Endothelial cell of umbilical vein (primary cell): ENCODE data around the gene CDCA5. TPM values are rescaled to one million over a fixed set of nuclear protein-coding genes. Genes with fewer than 3 reads are reported as not detected.

Experiments used
- BruUV-seq: library from RNA; stranded (reverse); fragments of 400-500 nt; replicated peaks from 2 replicates; lab custom pipeline; 2021; lab: Mats Ljungman, UMichigan
- CTCF ChIA-PET: fragments of 300-600, 350-600 bp; sonication (Branson Sonifier 250); formaldehyde crosslinking; loops from one replicate; lab custom pipeline; 2021; ENCODE audit warnings: antibody characterized with exemption, inconsistent platforms; lab: Charles Lee
- POLR2A ChIA-PET: fragments of 300-600, 350-600 bp; sonication (Branson Sonifier 250); formaldehyde crosslinking; loops from one replicate; lab custom pipeline; 2021; ENCODE audit warnings: antibody characterized with exemption, inconsistent platforms; lab: Charles Lee
- DNase-seq: peaks from one replicate; pipeline ENCODE4 v3.0.0-alpha.2; 2011; ENCODE audit warnings: low read depth, low spot score
- FAIRE-seq: peaks from 2 replicates; lab custom pipeline; 2011; peaks lifted over from hg19 to GRCh38; lab: Jason Lieb, UNC
- H2AFZ ChIP-seq: 2 replicates; pipeline ENCODE4 v1.6.0; 2012; ENCODE audit warnings: low read depth, low read length, control low read depth, inconsistent platforms
- H3K27ac ChIP-seq: 2 replicates; pipeline ENCODE4 v1.5.1; 2011; ENCODE audit warnings: low read depth, mild to moderate bottlenecking, control low read depth, low read length, moderate library complexity; ENCODE audit not compliant: insufficient read depth
- H3K27me3 ChIP-seq, 2 experiments: 2 replicates each; pipeline versions ENCODE4 v1.6.0 to v1.6.1; 2011; ENCODE audit warnings: low read length in 2 of 2, mixed read lengths in 1 of 2; ENCODE audit not compliant: control insufficient read depth in 2 of 2, insufficient read depth in 2 of 2
- H3K36me3 ChIP-seq, 2 experiments: 2 replicates in 1 of 2; 3 replicates in 1 of 2; pipeline ENCODE4 v1.5.1; 2011; ENCODE audit warnings: low read length in 2 of 2, mild to moderate bottlenecking in 1 of 2, moderate library complexity in 1 of 2; ENCODE audit not compliant: control insufficient read depth in 2 of 2, insufficient read depth in 2 of 2; ENCODE audit errors: extremely low read depth in 1 of 2
- H3K4me1 ChIP-seq: 3 replicates; pipeline ENCODE4 v1.5.1; 2011; ENCODE audit warnings: mild to moderate bottlenecking, low read length; ENCODE audit not compliant: control insufficient read depth, insufficient read depth; ENCODE audit errors: extremely low read depth
- H3K4me2 ChIP-seq: 2 replicates; pipeline ENCODE4 v1.6.1; 2011; ENCODE audit warnings: low read length, control low read depth, mixed read lengths; ENCODE audit not compliant: insufficient read depth
- H3K4me3 ChIP-seq, 3 experiments: fragments of 200-600 bp in 1 of 3; sonication (generic), shearing (Covaris generic) in 1 of 3; replicated peaks in 1 of 3; 2 replicates each; pipeline ENCODE4 v1.5.1; 2011 to 2016; ENCODE audit warnings: control low read depth in 3 of 3, low read length in 3 of 3, mild to moderate bottlenecking in 2 of 3, inconsistent platforms in 1 of 3, low read depth in 1 of 3, moderate library complexity in 1 of 3; ENCODE audit not compliant: insufficient read depth in 1 of 3
- H3K79me2 ChIP-seq: 2 replicates; pipeline ENCODE4 v1.6.0; 2012; ENCODE audit warnings: low read length, inconsistent platforms; ENCODE audit not compliant: control insufficient read depth, insufficient read depth
- H3K9ac ChIP-seq: replicated peaks from 2 replicates; pipeline ENCODE3; 2011; ENCODE audit warnings: low read length, control low read depth; ENCODE audit not compliant: insufficient read depth; ENCODE audit errors: extremely low read depth
- H3K9me1 ChIP-seq: replicated peaks from 3 replicates; pipeline ENCODE4 v1.6.0; 2011; ENCODE audit warnings: mild to moderate bottlenecking, low read length; ENCODE audit not compliant: control insufficient read depth, insufficient read depth; ENCODE audit errors: extremely low read depth
- H3K9me3 ChIP-seq: replicated peaks from 2 replicates; pipeline ENCODE4 v1.5.1; 2012; ENCODE audit warnings: low read length, inconsistent platforms; ENCODE audit not compliant: control insufficient read depth, insufficient read depth
- H4K20me1 ChIP-seq: replicated peaks from 2 replicates; pipeline ENCODE3; 2011; ENCODE audit warnings: mild to moderate bottlenecking, low read length; ENCODE audit not compliant: control insufficient read depth, insufficient read depth; ENCODE audit errors: extremely low read depth
- CTCF ChIP-seq, 2 donors: IDR thresholded peaks; 1 replicate in 1 of 2; 2 replicates in 1 of 2; pipeline ENCODE4 v1.5.1; 2011; ENCODE audit warnings: low read length in 2 of 2, mild to moderate bottlenecking in 2 of 2, moderate library complexity in 2 of 2, control low read depth in 1 of 2, inconsistent platforms in 1 of 2, low read depth in 1 of 2; ENCODE audit not compliant: insufficient read depth in 1 of 2; ENCODE audit errors: extremely low read depth in 1 of 2
- EZH2 ChIP-seq: IDR thresholded peaks from 2 replicates; pipeline ENCODE4 v1.6.1; 2012; ENCODE audit warnings: borderline replicate concordance, low read depth, mild to moderate bottlenecking, moderate library complexity, low read length, inconsistent platforms; ENCODE audit not compliant: severe bottlenecking
- FOS ChIP-seq: IDR thresholded peaks from 2 replicates; pipeline ENCODE4 v1.6.1; 2011; ENCODE audit warnings: mild to moderate bottlenecking, low read length, moderate library complexity, borderline replicate concordance; ENCODE audit not compliant: insufficient read depth
- MYC ChIP-seq: IDR thresholded peaks from one replicate; pipeline ENCODE4 v1.6.1; 2011; ENCODE audit warnings: mild to moderate bottlenecking, low read depth, low read length
- POLR2AphosphoS5 ChIP-seq: IDR thresholded peaks from 2 replicates; pipeline ENCODE4 v1.6.1; 2012; ENCODE audit warnings: low read depth, mild to moderate bottlenecking, control low read depth, low read length, moderate library complexity; ENCODE audit not compliant: insufficient read depth
- dilution Hi-C: fragments of 300-500 bp; cut with MboI; formaldehyde crosslinking; loops from one replicate; pipeline ENCODE4 v1.15.0; 2019; ENCODE audit warnings: low sequenced_read_pairs; ENCODE audit not compliant: extremely low pct_ligation_motif_present
- intact Hi-C: fragments of 100-400 bp; cut with micrococcal nuclease; formaldehyde crosslinking; loops from one replicate; pipeline ENCODE4 v1.10.0; 2022
- polyA plus RNA-seq, 4 experiments: library from polyadenylated mRNA; depleted of rRNA in 3 of 4; stranded (reverse) in 3 of 4; unstranded in 1 of 4; fragments of >200 nt; gene quantifications; 2 replicates each; pipeline versions ENCODE4 v1.2.1 to v1.2.3, GENCODE V29; 2011 to 2012; ENCODE audit warnings: missing spikeins in 1 of 4
- total RNA-seq: library from RNA; stranded (reverse); gene quantifications from 2 replicates; pipeline ENCODE4 v1.2.3, GENCODE V29; 2021

The CDCA5 gene
- total and polyA plus RNA-seq, 2 donors (not counting 3 experiments of a cell fraction or from before 2014, with no cell fraction given), result 16.4 to 35.7 TPM

GRCh38 chr11:65110354-65110861 lies 26.6 kb upstream of the CDCA5 start:
- Histone ChIP-seq H3K9ac (no peak overlapping the region), H3K36me3 (peaks cover 0 to 16% of the 10 kb centered on the region in 2 experiments), H3K27me3 (no peaks in the 10 kb centered on the region), H3K9me1 (no peaks in the 10 kb centered on the region), H3K9me3 (no peaks in the 10 kb centered on the region), H3K4me2 (no peak overlapping the region), H4K20me1 (no peaks in the 10 kb centered on the region), H2AFZ (no peak overlapping the region), H3K4me3 (no peak overlapping the region), H3K79me2 (peaks cover 3% of the 10 kb centered on the region), H3K27ac (no peak overlapping the region), H3K4me1 (peaks cover 11% of the 10 kb centered on the region)
- DNase-seq (peak; percentile 87), FAIRE-seq (peak; percentile 98)
- intact Hi-C loops (loop anchor here (2.0 to 5.0 kb wide), 5 partner anchors 14 to 193 kb away; partner anchors contain the start of genes ATG2A, CDCA5, SAC3D1 and VPS51), dilution Hi-C loops (no loop called here)
- TF ChIP-seq EZH2 (no peak), CTCF (IDR thresholded peaks at IDR 0.05; ENCODE audit: extremely low read depth in 1 of 2, insufficient read depth in 1 of 2, low read depth in 1 of 2, low read length in 2 of 2) (peak; percentile 94 to 96), MYC (no peak), POLR2AphosphoS5 (peak; percentile 44), FOS (no peak)
- ChIA-PET CTCF (interaction anchor here (0.6 to 3.7 kb wide), 19 partner anchors 8 to 778 kb away, joined by 3 to 56 read pairs (median 4); partner anchors contain the start of genes ARL2, CAPN1, FAU and FIBP), POLR2A (interaction anchor here (1.0 kb wide), 1 partner anchor 14 kb away, joined by 6 read pairs; the partner anchor contains the start of gene VPS51)
- no TSS peak for BruUV-seq
